Measurements from ENCODE around the gene DNAJC17.

Gene DNAJC17

GRCh38 chr15:40743921-40744814, 63.1 kb downstream of the DNAJC17 start:
- H3F3A ChIP-seq (ENCODE audit: insufficient read depth), result 0 out of 2 replicates have a peak, but pooled peaks cover 4% of the 10 kb centered on the region
- no peaks in the 10 kb centered on the region for H4K20me1 ChIP-seq (ENCODE audit: low read depth, low read length)
- no peak overlapping the region for H3K4me3 ChIP-seq (ENCODE audit: insufficient read depth, low read length, poor library complexity, severe bottlenecking)
- H3K27ac ChIP-seq (ENCODE audit: low read depth, low read length), result no peak overlapping the region
- no peak overlapping the region for H3K9ac ChIP-seq (ENCODE audit: low read length)
- no peak for TF ChIP-seq EZH2phosphoT487 (conservative IDR thresholded peaks at IDR 0.05; ENCODE audit: low read length)
- TF ChIP-seq CTCF (IDR thresholded peaks at IDR 0.05; ENCODE audit: insufficient read depth, low read length, poor library complexity, severe bottlenecking), result no peak
- no peaks in the 10 kb centered on the region for H3K79me2 ChIP-seq (ENCODE audit: insufficient read depth, low read length)
- H3K36me3 ChIP-seq (ENCODE audit: low read length), result no peaks in the 10 kb centered on the region
- no peaks in the 10 kb centered on the region for H3K9me3 ChIP-seq (ENCODE audit: insufficient read depth, low read length)
- no peaks in the 10 kb centered on the region for H3K27me3 ChIP-seq (ENCODE audit: low read length)
- H3K9me2 ChIP-seq (replicated peaks; ENCODE audit: insufficient read depth, low read length), result no peaks in the 10 kb centered on the region
- no peak overlapping the region for H2AFZ ChIP-seq (ENCODE audit: low read depth, low read length, severe bottlenecking)
- no peak overlapping the region for H3K4me2 ChIP-seq (ENCODE audit: low read depth, low read length, poor library complexity, severe bottlenecking)

GRCh38 chr15:40743485-40743901, 63.8 kb downstream of the DNAJC17 start:
- Histone ChIP-seq H2AFZ (ENCODE audit: low read depth, low read length, severe bottlenecking) (no peak overlapping the region), H3K27ac (ENCODE audit: low read depth, low read length) (no peak overlapping the region), H3K4me2 (ENCODE audit: low read depth, low read length, poor library complexity, severe bottlenecking) (no peak overlapping the region), H3K9me2 (replicated peaks; ENCODE audit: insufficient read depth, low read length) (no peaks in the 10 kb centered on the region), H3K4me3 (ENCODE audit: insufficient read depth, low read length, poor library complexity, severe bottlenecking) (no peak overlapping the region), H3K27me3 (ENCODE audit: low read length) (no peaks in the 10 kb centered on the region), H3K9ac (ENCODE audit: low read length) (no peak overlapping the region), H3K79me2 (ENCODE audit: insufficient read depth, low read length) (no peaks in the 10 kb centered on the region), H4K20me1 (ENCODE audit: low read depth, low read length) (no peaks in the 10 kb centered on the region), H3K9me3 (ENCODE audit: insufficient read depth, low read length) (no peaks in the 10 kb centered on the region), H3K36me3 (ENCODE audit: low read length) (no peaks in the 10 kb centered on the region), H3F3A (ENCODE audit: insufficient read depth) (0 out of 2 replicates have a peak, but pooled peaks cover 4% of the 10 kb centered on the region)
- TF ChIP-seq CTCF (IDR thresholded peaks at IDR 0.05; ENCODE audit: insufficient read depth, low read length, poor library complexity, severe bottlenecking) (no peak), EZH2phosphoT487 (conservative IDR thresholded peaks at IDR 0.05; ENCODE audit: low read length) (no peak)

- H3F3A ChIP-seq (ENCODE audit: insufficient read depth), result peaks cover 8% of the 10 kb centered on the region; the same call in 1 of the 2 replicates
- H2AFZ ChIP-seq (ENCODE audit: low read depth, low read length, severe bottlenecking), result no peak overlapping the region
- H3K27me3 ChIP-seq (ENCODE audit: low read length), result no peaks in the 10 kb centered on the region
- H3K36me3 ChIP-seq (ENCODE audit: low read length), result peaks cover 12% of the 10 kb centered on the region; the same call in 1 of the 2 replicates
- H3K4me2 ChIP-seq (ENCODE audit: low read depth, low read length, poor library complexity, severe bottlenecking), result no peak overlapping the region
- TF ChIP-seq CTCF (IDR thresholded peaks at IDR 0.05; ENCODE audit: insufficient read depth, low read length, poor library complexity, severe bottlenecking) (no peak), EZH2phosphoT487 (conservative IDR thresholded peaks at IDR 0.05; ENCODE audit: low read length) (no peak)
- H3K9ac ChIP-seq (ENCODE audit: low read length), result no peak overlapping the region
- no peaks in the 10 kb centered on the region for H3K9me3 ChIP-seq (ENCODE audit: insufficient read depth, low read length)
- no peaks in the 10 kb centered on the region for H4K20me1 ChIP-seq (ENCODE audit: low read depth, low read length)
- no peak overlapping the region for H3K4me3 ChIP-seq (ENCODE audit: insufficient read depth, low read length, poor library complexity, severe bottlenecking)
- H3K9me2 ChIP-seq (replicated peaks; ENCODE audit: insufficient read depth, low read length), result no peaks in the 10 kb centered on the region
- no peak overlapping the region for H3K27ac ChIP-seq (ENCODE audit: low read depth, low read length)
- no peaks in the 10 kb centered on the region for H3K79me2 ChIP-seq (ENCODE audit: insufficient read depth, low read length)
These were observed 67.4 kb downstream of the DNAJC17 start for GRCh38 chr15:40739854-40740253.
